H1 (cell line): Measurements from ENCODE around the gene SPDYE4. TPM values are rescaled to one million over a fixed set of nuclear protein-coding genes. Genes with fewer than 3 reads are reported as not detected.

Experiments used
- CTCF ChIA-PET: fragments of 300-600 bp; sonication (Branson Sonifier 250); formaldehyde crosslinking; loops from one replicate; lab custom pipeline; 2021; ENCODE audit not compliant: partially characterized antibody; lab: Charles Lee
- POLR2A ChIA-PET: fragments of 300-600 bp; sonication (Branson Sonifier 250); formaldehyde crosslinking; loops from one replicate; lab custom pipeline; 2021; ENCODE audit warnings: inconsistent platforms; ENCODE audit not compliant: partially characterized antibody; lab: Charles Lee
- DNase-seq, 2 experiments: peaks; one replicate each; pipeline versions ENCODE4 v3.0.0 to v3.0.0-alpha.2; 2010 to 2022; ENCODE audit warnings: low spot score in 2 of 2, low read depth in 1 of 2, mixed read lengths in 1 of 2
- FAIRE-seq: peaks from 2 replicates; lab custom pipeline; 2011; peaks lifted over from hg19 to GRCh38; lab: Jason Lieb, UNC
- H2AFZ ChIP-seq: 2 replicates; pipeline ENCODE4 v1.8.1; 2012; ENCODE audit warnings: low read length, inconsistent platforms
- H2AK5ac ChIP-seq: 2 replicates; pipeline ENCODE4 v1.6.1; 2013; ENCODE audit warnings: low read depth, low read length
- H2BK120ac ChIP-seq: replicated peaks from 2 replicates; pipeline ENCODE3; 2013; ENCODE audit warnings: low read depth, low read length, inconsistent platforms
- H2BK12ac ChIP-seq: 2 replicates; pipeline ENCODE4 v1.6.1; 2013; ENCODE audit warnings: low read depth, low read length
- H2BK15ac ChIP-seq: 2 replicates; pipeline ENCODE4 v1.6.1; 2013; ENCODE audit warnings: low read length
- H2BK20ac ChIP-seq: 2 replicates; pipeline ENCODE4 v1.6.1; 2013; ENCODE audit warnings: low read length
- H2BK5ac ChIP-seq: 2 replicates; pipeline ENCODE4 v1.6.1; 2013; ENCODE audit warnings: low read depth, low read length
- H3K14ac ChIP-seq: 2 replicates; pipeline ENCODE4 v1.6.1; 2013; ENCODE audit warnings: inconsistent platforms; ENCODE audit not compliant: insufficient read length
- H3K18ac ChIP-seq: 2 replicates; pipeline ENCODE4 v1.6.1; 2013; ENCODE audit warnings: low read length; ENCODE audit errors: extremely low read depth
- H3K23ac ChIP-seq: 2 replicates; pipeline ENCODE4 v1.6.1; 2013; ENCODE audit warnings: inconsistent platforms; ENCODE audit not compliant: insufficient read length
- H3K23me2 ChIP-seq: 2 replicates; pipeline ENCODE4 v1.6.1; 2013; ENCODE audit warnings: low read depth, low read length
- H3K27ac ChIP-seq: 2 replicates; pipeline ENCODE4 v1.6.1; 2011; ENCODE audit warnings: low read depth, low read length, inconsistent platforms
- H3K27me3 ChIP-seq, 4 experiments: replicated peaks in 1 of 4; 1 replicate in 1 of 4; 2 replicates in 3 of 4; pipeline versions ENCODE4 v1.6.1 to v1.8.1; 2011 to 2013; ENCODE audit warnings: low read length in 3 of 4, mild to moderate bottlenecking in 3 of 4, inconsistent platforms in 2 of 4, mixed read lengths in 2 of 4, moderate library complexity in 1 of 4; ENCODE audit not compliant: control insufficient read depth in 3 of 4, insufficient read depth in 3 of 4; ENCODE audit errors: extremely low read depth in 1 of 4
- H3K36me3 ChIP-seq, 4 experiments: 2 replicates each; pipeline versions ENCODE4 v1.6.1 to v1.8.1; 2011 to 2013; ENCODE audit warnings: mild to moderate bottlenecking in 4 of 4, low read length in 3 of 4, moderate library complexity in 2 of 4, control low read depth in 1 of 4, inconsistent platforms in 1 of 4; ENCODE audit not compliant: insufficient read depth in 4 of 4, control insufficient read depth in 2 of 4
- H3K4ac ChIP-seq: replicated peaks from 2 replicates; pipeline ENCODE3; 2013; ENCODE audit warnings: low read length, low read depth, mixed read lengths, inconsistent platforms; ENCODE audit not compliant: insufficient read length
- H3K4me1 ChIP-seq, 4 experiments: replicated peaks in 1 of 4; 1 replicate in 1 of 4; 2 replicates in 3 of 4; pipeline versions ENCODE4 v1.6.1 to v1.8.1; 2011 to 2013; ENCODE audit warnings: low read length in 3 of 4, inconsistent platforms in 2 of 4, mixed read lengths in 1 of 4; ENCODE audit not compliant: insufficient read depth in 4 of 4, control insufficient read depth in 3 of 4
- H3K4me2 ChIP-seq, 2 experiments: 2 replicates each; pipeline versions ENCODE4 v1.6.1 to v1.8.1; 2011 to 2013; ENCODE audit warnings: low read depth in 2 of 2, low read length in 2 of 2, control low read depth in 1 of 2, inconsistent platforms in 1 of 2, mild to moderate bottlenecking in 1 of 2; ENCODE audit not compliant: insufficient read depth in 1 of 2
- H3K4me3 ChIP-seq, 4 experiments: fragments of 200-600, 300-600 bp in 1 of 4; sonication (generic), shearing (Covaris generic), sonication (Bioruptor Twin) in 1 of 4; 2 replicates each; pipeline versions ENCODE4 v1.5.1 to v1.8.1; 2011 to 2016; ENCODE audit warnings: low read length in 4 of 4, low read depth in 3 of 4, control low read depth in 2 of 4, inconsistent platforms in 2 of 4, mild to moderate bottlenecking in 2 of 4, mixed read lengths in 1 of 4, moderate library complexity in 1 of 4; ENCODE audit not compliant: insufficient read depth in 2 of 4; ENCODE audit errors: extremely low read depth in 1 of 4
- H3K56ac ChIP-seq: replicated peaks from 2 replicates; pipeline ENCODE3; 2013; ENCODE audit warnings: low read depth, mild to moderate bottlenecking, mixed read lengths, low read length, inconsistent platforms; ENCODE audit not compliant: insufficient read length
- H3K79me1 ChIP-seq: 2 replicates; pipeline ENCODE4 v1.6.1; 2013; ENCODE audit warnings: low read depth, low read length, control low read depth
- H3K79me2 ChIP-seq, 2 experiments: 2 replicates each; pipeline versions ENCODE4 v1.6.1 to v1.8.1; 2012 to 2013; ENCODE audit warnings: low read length in 2 of 2, mild to moderate bottlenecking in 2 of 2, inconsistent platforms in 1 of 2; ENCODE audit not compliant: insufficient read depth in 2 of 2, control insufficient read depth in 1 of 2
- H3K9ac ChIP-seq, 4 experiments: replicated peaks in 1 of 4; 1 replicate in 1 of 4; 2 replicates in 3 of 4; pipeline versions ENCODE4 v1.6.1 to v1.8.1; 2011 to 2013; ENCODE audit warnings: low read depth in 3 of 4, low read length in 3 of 4, control low read depth in 2 of 4, mild to moderate bottlenecking in 2 of 4, moderate library complexity in 2 of 4, inconsistent platforms in 1 of 4; ENCODE audit errors: extremely low read depth in 1 of 4
- H3K9me3 ChIP-seq, 2 experiments: 2 replicates each; pipeline versions ENCODE4 v1.6.1 to v1.8.1; 2012 to 2013; ENCODE audit warnings: mild to moderate bottlenecking in 2 of 2, moderate library complexity in 2 of 2, control low read depth in 1 of 2, inconsistent platforms in 1 of 2, low read depth in 1 of 2, low read length in 1 of 2, mixed read lengths in 1 of 2; ENCODE audit not compliant: insufficient read depth in 2 of 2
- H4K20me1 ChIP-seq, 2 experiments: replicated peaks in 1 of 2; 2 replicates each; pipeline versions ENCODE3 to v1.8.1; 2011 to 2013; ENCODE audit warnings: inconsistent platforms in 2 of 2, low read length in 2 of 2, mild to moderate bottlenecking in 1 of 2; ENCODE audit not compliant: insufficient read depth in 2 of 2, control insufficient read depth in 1 of 2
- H4K5ac ChIP-seq: 2 replicates; pipeline ENCODE4 v1.6.1; 2013; ENCODE audit warnings: low read length, low read depth, mixed read lengths, inconsistent platforms; ENCODE audit not compliant: insufficient read length
- H4K8ac ChIP-seq: 2 replicates; pipeline ENCODE4 v1.8.0; 2013; ENCODE audit warnings: mild to moderate bottlenecking, moderate library complexity, low read length, inconsistent platforms; ENCODE audit not compliant: insufficient read depth; ENCODE audit errors: extremely low read depth
- H4K91ac ChIP-seq: replicated peaks from 2 replicates; pipeline ENCODE3; 2013; ENCODE audit warnings: low read length, mixed read lengths, inconsistent platforms; ENCODE audit not compliant: insufficient read length
- CBX5 ChIP-seq: fragments of 300-800, 300-1000 bp; sonication (generic); IDR thresholded peaks from 2 replicates; pipeline ENCODE4 v1.7.1; 2016; ENCODE audit warnings: antibody characterized with exemption, low read length, low read depth
- CHD1 ChIP-seq: IDR thresholded peaks from 2 replicates; pipeline ENCODE4 v1.6.1; 2012; ENCODE audit warnings: low read depth, low read length, improper control_type of control experiment
- CTBP2 ChIP-seq: IDR thresholded peaks from 2 replicates; pipeline ENCODE4 v1.7.0; 2011; ENCODE audit warnings: borderline replicate concordance, mild to moderate bottlenecking, moderate library complexity, mixed read lengths, low read length; ENCODE audit not compliant: insufficient read depth, insufficient read length
- KDM4A ChIP-seq: IDR thresholded peaks from one replicate; pipeline ENCODE4 v1.7.1; 2012; ENCODE audit warnings: low read depth, mild to moderate bottlenecking, moderate library complexity, low read length, inconsistent platforms; ENCODE audit not compliant: severe bottlenecking
- SIRT6 ChIP-seq: IDR thresholded peaks from one replicate; pipeline ENCODE4 v1.7.1; 2012; ENCODE audit warnings: low read length, inconsistent platforms
- SP1 ChIP-seq: IDR thresholded peaks from 2 replicates; pipeline ENCODE4 v1.6.1; 2011; ENCODE audit warnings: low read depth, low read length
- SRF ChIP-seq: IDR thresholded peaks from 2 replicates; pipeline ENCODE4 v1.6.1; 2011; ENCODE audit warnings: mild to moderate bottlenecking, low read depth, low read length, moderate library complexity
- SUZ12 ChIP-seq: fragments of 200-600 bp; sonication (generic); IDR thresholded peaks from 2 replicates; pipeline ENCODE4 v1.6.1; 2012; ENCODE audit warnings: mild to moderate bottlenecking, inconsistent platforms, low read length, moderate library complexity, mixed read lengths
- TBP ChIP-seq: IDR thresholded peaks from 2 replicates; pipeline ENCODE4 v1.6.1; 2011; ENCODE audit warnings: low read depth, low read length, improper control_type of control experiment
- TCF12 ChIP-seq: IDR thresholded peaks from 2 replicates; pipeline ENCODE4 v1.6.1; 2011; ENCODE audit warnings: low read depth, mild to moderate bottlenecking, low read length
- TEAD4 ChIP-seq: IDR thresholded peaks from 2 replicates; pipeline ENCODE4 v1.6.1; 2012; ENCODE audit warnings: low read depth, low read length, inconsistent platforms, mixed read lengths
- WGBS, 2 experiments: shearing (Covaris generic) in 1 of 2; methylation state at CpG; one replicate each; pipeline versions ENCODE4 v1.1.6 to v1.1.7; 2013 to 2015; ENCODE audit warnings: low lambda C conversion rate in 2 of 2, mixed read lengths in 2 of 2, inconsistent platforms in 1 of 2, low coverage in 1 of 2, missing lambda C conversion rate in 1 of 2; ENCODE audit not compliant: insufficient replicate concordance in 2 of 2, insufficient coverage in 1 of 2, insufficient read length in 1 of 2; ENCODE audit errors: extremely low coverage in 1 of 2, missing lambda C conversion rate in 1 of 2; 5-methylcytosine and 5-hydroxymethylcytosine counted together
- polyA plus RNA-seq, 7 experiments: library from polyadenylated mRNA; depleted of rRNA in 3 of 7; stranded (reverse) in 5 of 7; unstranded in 2 of 7; fragments of >200 nt in 5 of 7; fragments of 200-250 nt in 2 of 7; gene quantifications; 1 replicate in 5 of 7; 2 replicates in 1 of 7; 4 replicates in 1 of 7; pipeline versions ENCODE4 v1.2.1 to v1.2.3, GENCODE V29; 2011 to 2013; ENCODE audit warnings: missing spikeins in 2 of 7, mixed read lengths in 2 of 7
- total RNA-seq: library from RNA; stranded (reverse); fragmentation: NEBNext Ultra II Directional; extraction: Animal tissue kit (Norgen Biotek cat#: 25700); gene quantifications from 2 replicates; pipeline ENCODE4 v1.2.1, GENCODE V29; 2021
- TF ChIP-seq, protein P1 (sequence below): IDR thresholded peaks from 2 replicates; pipeline ENCODE4 v1.6.1; 2012; ENCODE audit warnings: inconsistent platforms

SPDYE4 gene
- total and polyA plus RNA-seq, 2 of the 8 experiments (the other 6 are each of a cell fraction or from before 2014, with no cell fraction given): not detected

DNA sequence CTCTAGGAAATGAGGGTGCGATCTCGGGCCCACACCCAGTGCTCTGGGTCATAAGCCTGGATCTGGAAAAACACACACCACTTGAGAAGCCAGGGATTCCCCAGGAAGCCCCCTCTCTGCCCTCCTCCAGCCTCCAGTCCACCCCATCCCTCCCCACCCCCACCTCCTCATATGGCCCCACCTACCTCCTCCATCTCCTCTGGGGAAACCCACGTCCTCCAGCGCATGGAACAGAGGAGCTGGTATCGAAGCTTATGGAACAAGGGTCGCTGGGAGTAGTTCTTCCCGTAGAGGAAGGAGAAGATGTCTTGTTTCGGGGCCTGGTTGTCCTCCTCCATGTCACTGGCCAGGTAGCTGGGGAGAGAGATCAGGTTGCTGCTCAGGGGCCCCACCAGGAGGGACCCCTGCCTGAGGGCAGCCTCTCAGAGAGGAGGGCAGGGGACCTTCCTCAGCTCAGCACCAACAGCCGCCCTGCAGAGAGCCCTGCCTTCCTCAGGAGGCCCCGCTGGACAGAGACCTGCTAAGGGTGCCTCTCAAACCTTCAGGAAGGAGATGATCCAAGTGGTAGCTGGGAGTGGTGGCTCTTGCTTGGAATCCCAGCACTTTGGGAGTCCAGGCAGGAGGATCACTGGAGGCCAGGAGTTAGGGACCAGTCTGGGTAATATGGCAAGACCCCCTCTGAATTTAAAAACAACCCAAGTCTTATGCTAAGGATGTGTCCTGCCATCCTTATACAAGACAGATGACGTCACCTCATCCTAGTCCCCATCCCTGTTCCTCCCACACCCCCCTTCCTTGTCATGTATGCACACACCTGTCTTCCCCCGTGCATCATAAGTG, 5.0 kb downstream of the SPDYE4 start:
- Histone ChIP-seq H3K9me3 (no peaks in the 10 kb centered on the region), H2BK12ac (no peak overlapping the region), H2BK15ac (no peak overlapping the region), H2AFZ (no peak overlapping the region), H4K91ac (no peak overlapping the region), H3K23me2 (no peaks in the 10 kb centered on the region), H3K9ac (no peak overlapping the region), H3K27me3 (no peaks in the 10 kb centered on the region), H3K79me1 (no peaks in the 10 kb centered on the region), H3K23ac (no peak overlapping the region), H3K14ac (no peak overlapping the region), H3K4me2 (no peak overlapping the region), H2BK120ac (no peak overlapping the region), H4K5ac (no peak overlapping the region), H3K18ac (no peak overlapping the region), H3K4ac (no peak overlapping the region), H4K8ac (no peak overlapping the region), H4K20me1 (no peaks in the 10 kb centered on the region), H3K36me3 (no peaks in the 10 kb centered on the region), H3K27ac (no peak overlapping the region), H3K4me3 (no peak overlapping the region), H2AK5ac (no peak overlapping the region), H2BK20ac (no peak overlapping the region), H3K79me2 (no peaks in the 10 kb centered on the region), H3K4me1 (0 out of 7 replicates have a peak, but pooled peaks cover 0 to 2% (median 0%) of the 10 kb centered on the region in 4 experiments), H3K56ac (no peak overlapping the region), H2BK5ac (no peak overlapping the region)
- ChIA-PET CTCF (interaction anchor here (0.6 to 3.3 kb wide), 10 partner anchors 13 to 328 kb away, joined by 3 to 32 read pairs (median 4); no protein-coding TSS in a partner anchor), POLR2A (no interaction called here)
- WGBS, 2 experiments: 95% methylated on average over 9 of the region's 12 CpGs; no CpG with 5 or more reads in 1 of the 2 experiments
- FAIRE-seq (no peak), DNase-seq (peak in 1 of 2 experiments; percentile 43)
- no peak for TF ChIP-seq CHD1
- TF ChIP-seq TBP: no peak
- TF ChIP-seq SP1: no peak
- no peak for TF ChIP-seq SRF
- no peak for TF ChIP-seq TEAD4
- TF ChIP-seq TCF12: no peak
- no peak for TF ChIP-seq CBX5
- no peak for TF ChIP-seq CTBP2
- TF ChIP-seq KDM4A: no peak
- TF ChIP-seq SIRT6: no peak
- TF ChIP-seq, protein P1, sequence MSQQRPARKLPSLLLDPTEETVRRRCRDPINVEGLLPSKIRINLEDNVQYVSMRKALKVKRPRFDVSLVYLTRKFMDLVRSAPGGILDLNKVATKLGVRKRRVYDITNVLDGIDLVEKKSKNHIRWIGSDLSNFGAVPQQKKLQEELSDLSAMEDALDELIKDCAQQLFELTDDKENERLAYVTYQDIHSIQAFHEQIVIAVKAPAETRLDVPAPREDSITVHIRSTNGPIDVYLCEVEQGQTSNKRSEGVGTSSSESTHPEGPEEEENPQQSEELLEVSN: no peak
- TF ChIP-seq SUZ12: no peak
